Lung (tissue), 14 donors: ENCODE measurements around the gene TSPY9. TPM values are rescaled to one million over a fixed set of nuclear protein-coding genes. Genes with fewer than 3 reads are reported as not detected.
"Not testable (repeated sequence)": the region's sequence is repeated elsewhere in the genome, so short reads cannot be mapped to it uniquely, and the experiment has no call there.

ENCODE experiments used
- ATAC-seq: fragments of 200-7000 bp; cut with Tn5 transposase; one replicate; pipeline ENCODE4 v1.9.1; 2020; ENCODE audit warnings: moderate number of reproducible peaks; ENCODE audit not compliant: insufficient read depth, low FRiP score
- DNase-seq, 3 donors: peaks; one replicate each; pipeline ENCODE4 v3.0.0-alpha.2; 2013 to 2017
- H3K27ac ChIP-seq, 2 donors: one replicate each; pipeline ENCODE4 v1.5.1; 2013; ENCODE audit warnings: mild to moderate bottlenecking in 2 of 2, moderate library complexity in 2 of 2, control low read depth in 1 of 2, inconsistent platforms in 1 of 2, low read depth in 1 of 2, low read length in 1 of 2
- H3K27me3 ChIP-seq, 3 donors: one replicate each; pipeline ENCODE4 v1.5.1; 2013; ENCODE audit warnings: low read length in 2 of 3; ENCODE audit not compliant: control insufficient read depth in 3 of 3, insufficient read depth in 3 of 3
- H3K36me3 ChIP-seq, 4 donors: one replicate each; pipeline ENCODE4 v1.5.1; 2013; ENCODE audit warnings: low read length in 4 of 4, mild to moderate bottlenecking in 1 of 4, moderate library complexity in 1 of 4; ENCODE audit not compliant: control insufficient read depth in 4 of 4, insufficient read depth in 4 of 4
- H3K4me1 ChIP-seq, 5 donors: one replicate each; pipeline ENCODE4 v1.5.1; 2013; ENCODE audit warnings: low read length in 5 of 5, mild to moderate bottlenecking in 2 of 5, moderate library complexity in 1 of 5; ENCODE audit not compliant: control insufficient read depth in 5 of 5, insufficient read depth in 5 of 5
- H3K4me3 ChIP-seq: one replicate; pipeline ENCODE4 v1.5.1; 2013; ENCODE audit warnings: mild to moderate bottlenecking, control low read depth, moderate library complexity
- H3K9ac ChIP-seq, 2 donors: one replicate each; pipeline ENCODE4 v1.5.1; 2013; ENCODE audit warnings: low read length in 2 of 2, control low read depth in 1 of 2; ENCODE audit not compliant: insufficient read depth in 1 of 2
- H3K9me3 ChIP-seq, 4 donors: one replicate each; pipeline ENCODE4 v1.5.1; 2013; ENCODE audit warnings: low read length in 3 of 4, mild to moderate bottlenecking in 1 of 4, moderate library complexity in 1 of 4; ENCODE audit not compliant: control insufficient read depth in 4 of 4, insufficient read depth in 3 of 4
- WGBS, 2 donors: extraction: QIAGEN DNeasy Blood & Tissue Kit; methylation state at CpG; one replicate each; pipeline ENCODE4 v1.1.7; 2013; 5-methylcytosine and 5-hydroxymethylcytosine counted together
- long read RNA-seq, 5 donors: transcript quantifications; one replicate each; lab custom pipeline, GENCODE V29; 2026
- polyA plus RNA-seq, 2 donors: library from polyadenylated mRNA; stranded (reverse); fragments of 200-250 nt; gene quantifications; one replicate each; pipeline ENCODE4 v1.2.1, GENCODE V29; 2013
- total RNA-seq, 2 donors: library from RNA; depleted of rRNA in 1 of 2; stranded (reverse); fragments of >200 nt in 1 of 2; gene quantifications; one replicate each; pipeline ENCODE4 v1.2.1, GENCODE V29; 2014 to 2021
- donor health status: Bipolar disorder and iron deficiency.
- donor health status: healthy.
- donor health status: DM: yes; HTN: yes; CAD: no.

Gene TSPY9
- total RNA-seq = not detected
- polyA plus RNA-seq = not detected
- long read RNA-seq, donor 1 = 0 reads
- long read RNA-seq, donor 2 = 0 reads
- long read RNA-seq, donor 3 = 0 reads
- long read RNA-seq, donor 4 = 0 reads
- long read RNA-seq, donor 5 = 0 reads

DNA sequence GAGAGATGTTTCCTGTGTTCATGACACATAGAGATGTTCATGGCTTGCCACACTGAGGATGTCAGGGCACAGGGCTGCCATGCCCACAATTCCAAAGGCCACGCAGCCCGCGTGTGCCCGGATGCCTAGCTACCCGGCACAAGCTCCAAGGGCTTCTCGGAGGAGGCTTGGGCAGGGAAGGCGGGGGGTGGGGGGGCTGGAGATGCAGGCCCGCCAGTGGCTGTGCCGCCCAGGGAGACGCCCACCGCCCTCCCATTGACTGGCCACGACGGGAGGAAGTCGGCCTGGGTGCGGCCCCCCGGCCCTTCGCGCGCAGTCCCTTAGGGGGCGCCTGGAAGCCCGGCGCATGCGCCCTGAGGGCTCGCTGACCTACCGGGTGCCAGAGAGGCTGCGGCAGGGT lies at the start of gene TSPY9:
TSS of gene TSPY9 (plus strand) at position 301 of the 400 bp plus-strand sequence. CDS start at position 347, 46 bp downstream.
- H3K9ac ChIP-seq, H3K36me3 ChIP-seq, H3K4me3 ChIP-seq, H3K27me3 ChIP-seq, ATAC-seq, H3K9me3 ChIP-seq, DNase-seq, H3K27ac ChIP-seq, H3K4me1 ChIP-seq: not testable (repeated sequence)
- no CpG with 5 or more reads among the region's 26 CpGs for WGBS, 2 donors

DNA sequence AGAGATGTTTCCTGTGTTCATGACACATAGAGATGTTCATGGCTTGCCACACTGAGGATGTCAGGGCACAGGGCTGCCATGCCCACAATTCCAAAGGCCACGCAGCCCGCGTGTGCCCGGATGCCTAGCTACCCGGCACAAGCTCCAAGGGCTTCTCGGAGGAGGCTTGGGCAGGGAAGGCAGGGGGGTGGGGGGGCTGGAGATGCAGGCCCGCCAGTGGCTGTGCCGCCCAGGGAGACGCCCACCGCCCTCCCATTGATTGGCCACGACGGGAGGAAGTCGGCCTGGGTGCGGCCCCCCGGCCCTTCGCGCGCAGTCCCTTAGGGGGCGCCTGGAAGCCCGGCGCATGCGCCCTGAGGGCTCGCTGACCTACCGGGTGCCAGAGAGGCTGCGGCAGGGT lies 20.4 kb upstream of the TSPY9 start, which contains the start of gene TSPY1:
TSS of gene TSPY1 (plus strand) at position 301 of the 400 bp plus-strand sequence. CDS start at position 347, 46 bp downstream.
- not testable (repeated sequence) for H3K9ac ChIP-seq, H3K4me1 ChIP-seq, H3K27ac ChIP-seq, H3K36me3 ChIP-seq, H3K27me3 ChIP-seq, ATAC-seq, H3K4me3 ChIP-seq, H3K9me3 ChIP-seq, DNase-seq
- WGBS, 2 donors = no CpG with 5 or more reads among the region's 25 CpGs

DNA sequence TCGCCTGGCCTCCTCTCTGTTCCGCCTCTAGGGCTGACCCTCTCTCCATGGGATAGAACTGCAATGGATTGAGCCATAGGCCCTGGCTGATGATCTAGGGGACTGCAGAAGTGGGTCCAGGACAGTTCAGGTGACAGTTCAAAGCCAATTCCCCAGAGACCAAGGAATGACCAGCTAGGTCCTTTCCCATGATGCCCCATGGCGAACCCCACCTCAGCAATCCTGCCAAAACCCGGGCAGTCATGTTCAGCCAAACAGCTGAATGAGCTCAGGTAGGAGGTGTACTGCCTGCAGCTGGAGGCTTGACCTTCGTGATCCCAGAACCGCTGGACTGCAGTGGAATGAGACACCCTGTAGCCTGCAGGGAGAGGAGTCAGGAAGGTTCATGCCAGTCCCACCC lies 17.3 kb downstream of the TSPY9 start:
- 59% methylated on average over 2 of the region's 6 CpGs; no CpG with 5 or more reads in 1 of the 2 donors for WGBS, 2 donors
- H3K9ac ChIP-seq, H3K27ac ChIP-seq, H3K27me3 ChIP-seq, H3K4me3 ChIP-seq, DNase-seq, H3K4me1 ChIP-seq, H3K36me3 ChIP-seq, H3K9me3 ChIP-seq, ATAC-seq: not testable (repeated sequence)

DNA sequence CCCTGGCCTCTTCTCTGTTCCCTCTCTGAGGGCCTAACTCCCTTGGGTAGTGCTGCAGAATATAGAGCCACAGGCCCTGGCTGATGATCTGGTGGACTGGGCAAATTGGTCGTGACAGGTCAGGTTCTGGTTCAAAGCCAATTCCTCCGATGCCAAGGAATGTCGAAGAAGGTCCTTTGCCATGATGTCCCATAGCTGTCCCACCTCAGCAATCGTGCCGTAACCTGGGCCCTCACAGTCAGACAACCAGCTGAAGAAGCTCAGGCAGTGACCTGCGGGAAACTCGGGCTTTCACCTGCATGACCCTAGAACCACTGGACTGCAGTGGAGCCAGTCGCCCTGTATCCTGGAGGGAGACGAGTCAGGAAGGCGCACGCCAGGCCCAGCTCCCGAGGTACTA lies 29.2 kb downstream of the TSPY9 start:
- H3K36me3 ChIP-seq, H3K9me3 ChIP-seq, H3K4me3 ChIP-seq, ATAC-seq, H3K9ac ChIP-seq, H3K4me1 ChIP-seq, H3K27ac ChIP-seq, H3K27me3 ChIP-seq, DNase-seq: not testable (repeated sequence)
- WGBS, 2 donors = 86% methylated on average over 7 of the region's 12 CpGs; no CpG with 5 or more reads in 1 of the 2 donors

DNA sequence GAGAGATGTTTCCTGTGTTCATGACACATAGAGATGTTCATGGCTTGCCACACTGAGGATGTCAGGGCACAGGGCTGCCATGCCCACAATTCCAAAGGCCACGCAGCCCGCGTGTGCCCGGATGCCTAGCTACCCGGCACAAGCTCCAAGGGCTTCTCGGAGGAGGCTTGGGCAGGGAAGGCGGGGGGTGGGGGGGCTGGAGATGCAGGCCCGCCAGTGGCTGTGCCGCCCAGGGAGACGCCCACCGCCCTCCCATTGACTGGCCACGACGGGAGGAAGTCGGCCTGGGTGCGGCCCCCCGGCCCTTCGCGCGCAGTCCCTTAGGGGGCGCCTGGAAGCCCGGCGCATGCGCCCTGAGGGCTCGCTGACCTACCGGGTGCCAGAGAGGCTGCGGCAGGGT lies 40.5 kb downstream of the TSPY9 start, which contains the start of gene TSPY10:
TSS of gene TSPY10 (plus strand) at position 301 of the 400 bp plus-strand sequence. CDS start at position 347, 46 bp downstream.
- not testable (repeated sequence) for H3K27ac ChIP-seq, H3K9me3 ChIP-seq, H3K9ac ChIP-seq, H3K36me3 ChIP-seq, H3K4me3 ChIP-seq, ATAC-seq, H3K4me1 ChIP-seq, H3K27me3 ChIP-seq, DNase-seq
- WGBS, 2 donors = no CpG with 5 or more reads among the region's 26 CpGs

Other genes with a start within 250 kb of the TSPY9 start
- not detected for gene TSPY4, start 149.8 kb upstream of the TSPY9 start, total RNA-seq
- not detected for gene TSPY4, start 149.8 kb upstream of the TSPY9 start, polyA plus RNA-seq
- gene TSPY8, start 129.5 kb upstream of the TSPY9 start, total RNA-seq = not detected
- not detected for gene TSPY8, start 129.5 kb upstream of the TSPY9 start, polyA plus RNA-seq
- gene TSPY3, start 88.8 kb upstream of the TSPY9 start, total RNA-seq = not detected
- gene TSPY3, start 88.8 kb upstream of the TSPY9 start, polyA plus RNA-seq = not detected
- gene TSPY1, start 20.3 kb upstream of the TSPY9 start, total RNA-seq = not detected
- gene TSPY1, start 20.3 kb upstream of the TSPY9 start, polyA plus RNA-seq = not detected
- not detected for gene TSPY10, start 40.6 kb downstream of the TSPY9 start, total RNA-seq
- not detected for gene TSPY10, start 40.6 kb downstream of the TSPY9 start, polyA plus RNA-seq